Hypothalamus (tissue), 51 donors: ENCODE measurements around the gene OTOP3.

Source experiments
- DNase-seq, 51 donors: peaks; one replicate each; lab custom pipeline; 2025; lab: John Stamatoyannopoulos, UW

The OTOP3 gene

GRCh38 chr17:74979408-74980146 lies 43.9 kb downstream of the OTOP3 start:
- DNase-seq: no peak

DNA sequence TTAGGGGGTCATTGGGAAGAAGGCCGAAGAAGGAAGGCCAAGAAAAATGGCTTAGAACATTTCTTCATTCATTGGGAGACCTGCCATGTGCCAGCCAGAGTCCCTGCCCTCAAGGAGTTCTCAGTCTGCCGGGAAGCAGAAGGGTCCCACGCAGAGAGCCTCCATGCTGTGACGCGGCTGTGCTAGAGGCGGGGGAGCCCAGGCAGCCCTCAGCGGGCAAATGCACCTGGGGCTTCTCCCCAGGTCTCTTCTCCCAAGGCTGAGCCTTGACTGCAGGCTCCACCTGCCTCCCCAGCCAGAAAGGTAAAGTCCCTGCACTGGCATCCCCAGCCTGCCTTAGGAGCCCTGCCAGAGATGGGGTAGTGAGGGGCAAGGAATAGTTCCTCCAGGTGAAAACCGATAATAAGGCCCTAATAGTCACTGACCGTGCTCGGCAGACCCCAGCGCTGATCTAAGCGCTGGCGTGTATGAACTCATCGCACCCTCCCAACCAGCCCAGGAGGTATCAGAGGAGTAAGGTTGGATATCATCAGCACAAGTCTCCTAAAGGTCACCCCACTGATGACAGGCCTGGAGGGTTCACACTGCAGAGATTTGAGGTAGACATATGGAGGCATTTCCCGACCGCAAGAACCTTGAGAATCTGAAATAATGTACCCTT lies 45.8 kb downstream of the OTOP3 start:
- DNase-seq: peak in 1 of 51 donors; percentile 47

- DNase-seq: peak; percentile 14 to 95 (median 81)
These were observed 46.4 kb downstream of the OTOP3 start for GRCh38 chr17:74981979-74982662.

- DNase-seq: peak in 6 of 51 donors; percentile 27 to 82 (median 51)
These were observed 47.1 kb downstream of the OTOP3 start for GRCh38 chr17:74982663-74983313.

GRCh38 chr17:74986206-74986576 lies 50.5 kb downstream of the OTOP3 start:
- DNase-seq: no peak

DNA sequence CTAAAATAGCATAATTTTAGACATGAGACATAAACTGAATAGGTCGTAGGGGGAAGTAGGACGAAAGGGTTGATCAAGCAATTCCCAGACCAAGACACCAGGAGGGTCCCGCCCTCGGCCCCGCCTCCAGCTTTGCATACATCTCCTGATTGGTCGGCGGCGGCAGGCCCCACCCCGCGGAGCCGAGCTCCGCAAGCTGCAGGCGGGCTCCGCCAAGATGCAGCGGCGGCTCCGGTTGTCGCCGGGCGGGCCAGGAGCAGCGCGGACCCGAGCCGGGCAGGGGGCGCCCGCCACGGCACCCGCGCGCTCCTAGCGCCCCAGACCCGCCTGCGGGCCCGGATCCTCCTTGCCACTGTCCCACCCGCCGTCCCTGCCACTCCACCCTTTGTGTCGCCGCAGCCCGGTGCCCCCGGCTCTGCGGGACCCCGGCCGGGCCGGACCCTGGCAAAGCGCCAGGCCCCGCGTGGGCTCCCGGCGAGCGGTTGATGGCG lies 51.8 kb downstream of the OTOP3 start, which contains the start of gene CDR2L:
CDR2L (plus strand) TSS at position 215 of the 491 bp plus-strand sequence. CDS start 412 bp downstream, outside the sequence.
- DNase-seq: peak; percentile 27 to 98 (median 92)

DNA sequence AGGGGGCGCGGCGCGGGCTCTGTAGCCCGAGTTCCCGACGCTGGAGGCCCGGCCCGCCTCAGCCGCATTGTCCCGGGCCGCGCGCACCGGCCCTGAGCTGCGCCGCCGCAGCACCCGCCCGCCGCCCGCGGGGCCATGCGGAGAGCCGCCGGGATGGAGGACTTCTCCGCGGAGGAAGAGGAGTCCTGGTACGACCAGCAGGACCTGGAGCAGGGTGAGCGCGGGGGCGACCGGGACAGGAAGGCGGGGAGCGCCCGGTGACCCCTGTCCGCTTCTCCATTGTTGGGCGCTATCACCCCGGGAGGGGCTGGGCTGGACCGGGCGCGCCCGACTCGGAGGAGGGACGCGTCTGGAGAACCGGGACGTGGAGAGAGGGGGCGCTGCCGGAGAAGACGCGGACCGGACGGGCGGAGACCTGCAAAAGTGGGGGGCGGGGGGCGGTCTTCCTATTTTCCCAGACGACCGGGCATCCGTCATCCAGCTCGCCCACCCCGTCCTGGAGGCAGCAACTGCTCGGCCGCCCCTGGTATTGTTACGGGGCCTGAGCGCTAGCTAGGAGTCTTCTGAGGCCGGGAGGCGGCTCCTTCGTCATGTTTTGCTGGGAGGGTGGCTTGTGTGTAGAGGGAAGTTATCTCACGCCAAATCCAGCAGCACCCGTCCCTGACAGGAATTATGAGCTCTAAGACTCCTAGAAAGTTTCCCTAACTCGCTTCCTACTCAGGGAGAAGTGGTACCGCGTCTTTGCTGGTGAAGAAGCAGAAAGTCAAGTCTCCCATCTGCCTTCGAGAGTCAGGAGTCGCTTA lies 52.4 kb downstream of the OTOP3 start:
- peak in 46 of 51 donors; percentile 22 to 82 (median 56) for DNase-seq

DNA sequence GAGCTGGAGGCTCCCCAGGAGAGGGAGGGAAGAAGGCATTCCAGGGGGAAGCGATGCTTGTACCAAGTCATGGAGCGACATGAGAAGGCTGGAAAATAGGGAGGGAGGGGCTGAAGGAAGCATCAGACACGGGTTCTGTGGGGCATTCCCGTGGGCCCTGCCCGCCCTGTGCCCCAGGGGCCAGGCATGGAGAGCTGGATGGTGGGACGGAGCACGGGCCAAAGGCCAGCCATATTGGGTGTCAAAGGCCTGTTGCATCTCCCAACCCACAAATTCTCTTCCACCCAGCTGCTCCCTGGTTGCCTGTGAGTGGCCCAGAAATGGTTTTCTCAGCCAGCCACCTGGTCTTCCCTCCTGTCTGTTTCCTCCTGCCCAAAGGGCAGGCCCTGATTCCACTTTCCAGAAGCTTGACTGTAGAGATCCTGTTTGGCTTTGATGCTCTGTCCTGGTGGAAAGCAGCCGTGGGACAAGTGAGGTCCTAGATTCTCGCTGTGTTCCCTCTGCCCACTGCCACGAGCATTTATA lies 54.9 kb downstream of the OTOP3 start:
- no peak for DNase-seq

DNA sequence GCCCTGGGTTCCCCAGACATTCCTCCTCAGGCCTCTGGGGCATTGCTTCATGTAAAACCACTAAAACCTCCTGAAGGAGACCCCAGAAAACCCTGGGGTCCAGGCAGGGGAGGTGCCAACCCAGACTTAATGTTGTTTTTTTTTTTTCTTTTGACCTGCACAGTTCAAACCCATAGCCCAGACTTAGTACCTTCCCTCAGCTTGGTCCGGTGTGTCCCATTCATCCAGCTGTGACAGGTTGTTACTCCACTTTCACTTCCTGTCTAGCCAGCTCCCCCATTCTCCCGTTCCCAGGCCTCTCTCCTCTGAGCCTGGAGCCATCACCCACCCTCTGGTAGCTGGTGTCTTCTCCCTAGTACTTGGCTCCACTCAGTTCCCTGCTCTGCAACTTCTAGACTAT lies 56.5 kb downstream of the OTOP3 start:
- DNase-seq: no peak

- DNase-seq: no peak
These were observed 58.7 kb downstream of the OTOP3 start for GRCh38 chr17:74994440-74994839.

GRCh38 chr17:74995847-74996246 lies 60.1 kb downstream of the OTOP3 start:
- DNase-seq: no peak

DNA sequence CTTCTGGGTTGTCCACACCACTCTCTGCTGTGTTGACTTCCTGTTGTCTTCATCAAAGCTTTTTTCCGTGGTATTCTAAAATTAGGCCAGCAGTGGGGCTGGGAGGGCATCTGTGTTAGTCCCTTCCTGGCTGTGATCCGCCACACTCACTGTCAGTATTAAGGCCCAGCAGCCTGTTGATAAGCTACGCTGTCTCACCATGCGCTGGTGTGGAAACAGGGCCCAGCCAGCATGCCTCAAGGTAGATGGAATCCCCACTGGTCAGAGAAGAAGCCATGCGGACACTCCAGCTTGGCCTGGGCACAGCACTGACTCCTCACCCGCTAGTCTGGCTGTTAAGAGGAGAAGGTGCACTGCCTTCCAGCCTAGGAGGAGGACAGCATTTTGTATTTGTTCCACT lies 63.1 kb downstream of the OTOP3 start:
- no peak for DNase-seq

DNA sequence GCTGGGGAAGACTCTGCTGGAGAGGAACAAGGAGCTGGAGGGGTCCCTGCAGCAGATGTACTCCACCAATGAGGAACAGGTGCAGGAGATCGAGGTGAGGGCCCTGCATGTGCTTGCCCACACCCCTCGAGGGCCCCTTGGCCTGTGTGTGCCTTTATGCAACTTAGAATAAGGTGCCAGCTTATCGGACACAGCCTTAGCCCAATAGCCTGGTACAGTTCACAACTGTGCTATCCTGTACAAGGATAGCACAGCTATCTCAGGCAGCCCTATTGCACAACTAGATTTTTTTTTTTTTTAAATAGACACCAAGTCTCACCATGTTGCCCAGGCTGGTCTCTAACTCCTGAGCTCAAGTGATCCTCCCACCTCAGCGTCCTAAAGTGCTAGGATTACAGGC lies 63.8 kb downstream of the OTOP3 start:
- no peak for DNase-seq
